HepG2 (cell line): ENCODE measurements around the gene LORICRIN. TPM values are rescaled to one million over a fixed set of nuclear protein-coding genes. Genes with fewer than 3 reads are reported as not detected.

Source experiments
- ATAC-seq: fragments of 200-7000 bp; cut with Tn5 transposase; 3 replicates; pipeline ENCODE4 v1.9.1; 2020; ENCODE audit warnings: mild to moderate bottlenecking, moderate library complexity
- BruUV-seq: library from RNA; stranded (reverse); fragments of 400-500 nt; replicated peaks from 2 replicates; lab custom pipeline; 2021; lab: Mats Ljungman, UMichigan
- CTCF ChIA-PET: fragments of 300-600 bp; formaldehyde crosslinking; extraction: SDS; loops from one replicate; lab custom pipeline; 2021; ENCODE audit warnings: low total read pairs, inconsistent platforms, low intra/inter-chr PET ratio; lab: Yijun Ruan, JAX
- POLR2A ChIA-PET: fragments of 350-600 bp; sonication (Branson Sonifier 250); formaldehyde crosslinking; loops from one replicate; lab custom pipeline; 2020; ENCODE audit warnings: antibody characterized with exemption, inconsistent platforms; lab: Yijun Ruan, JAX
- DNase-seq: peaks from one replicate; pipeline ENCODE4 v3.0.0-alpha.2; 2015; ENCODE audit warnings: low spot score
- FAIRE-seq: peaks from 3 replicates; lab custom pipeline; 2011; peaks lifted over from hg19 to GRCh38; lab: Jason Lieb, UNC
- H2AFZ ChIP-seq: one replicate; pipeline ENCODE4 v1.6.1; 2011; ENCODE audit warnings: low read length, inconsistent platforms
- H3K27ac ChIP-seq: fragments of 300-600 bp; 3 replicates; pipeline ENCODE4 v1.8.0; 2011; ENCODE audit warnings: mixed run types, mild to moderate bottlenecking, mixed read lengths, low read length, inconsistent platforms; ENCODE audit not compliant: insufficient read depth; ENCODE audit errors: extremely low read length
- H3K27me3 ChIP-seq, 2 experiments: fragments of 200-600 bp in 1 of 2; 2 replicates in 1 of 2; 3 replicates in 1 of 2; pipeline versions ENCODE4 v1.6.0 to v1.8.0; 2011; ENCODE audit warnings: low read length in 2 of 2, mild to moderate bottlenecking in 2 of 2, moderate library complexity in 2 of 2, inconsistent platforms in 1 of 2; ENCODE audit not compliant: insufficient read depth in 2 of 2, control insufficient read depth in 1 of 2
- H3K36me3 ChIP-seq, 2 experiments: fragments of 200-600 bp in 1 of 2; replicated peaks in 1 of 2; 2 replicates in 1 of 2; 3 replicates in 1 of 2; pipeline versions ENCODE4 v1.5.1 to v1.8.0; 2011; ENCODE audit warnings: low read length in 2 of 2, inconsistent platforms in 1 of 2; ENCODE audit not compliant: insufficient read depth in 2 of 2, control insufficient read depth in 1 of 2
- H3K4me1 ChIP-seq: 2 replicates; pipeline ENCODE4 v1.5.1; 2012; ENCODE audit warnings: low read length, inconsistent platforms; ENCODE audit not compliant: insufficient read depth
- H3K4me2 ChIP-seq: 2 replicates; pipeline ENCODE4 v1.6.0; 2011; ENCODE audit warnings: low read depth, low read length, inconsistent platforms
- H3K4me3 ChIP-seq, 3 experiments: fragments of 200-600 bp in 1 of 3; sonication (generic), shearing (Covaris generic) in 1 of 3; replicated peaks in 1 of 3; 2 replicates each; pipeline ENCODE4 v1.5.1; 2011 to 2016; ENCODE audit warnings: low read length in 3 of 3, inconsistent platforms in 2 of 3, low read depth in 2 of 3, mild to moderate bottlenecking in 2 of 3, control low read depth in 1 of 3, mixed read lengths in 1 of 3; ENCODE audit not compliant: insufficient read depth in 1 of 3
- H3K79me2 ChIP-seq: one replicate; pipeline ENCODE4 v1.6.1; 2011; ENCODE audit warnings: low read length, inconsistent platforms; ENCODE audit not compliant: insufficient read depth
- H3K9ac ChIP-seq: 2 replicates; pipeline ENCODE4 v1.6.0; 2011; ENCODE audit warnings: mild to moderate bottlenecking, low read depth, low read length, inconsistent platforms; ENCODE audit not compliant: insufficient read depth
- H3K9me3 ChIP-seq: 2 replicates; pipeline ENCODE4 v1.5.1; 2012; ENCODE audit warnings: mild to moderate bottlenecking, low read length
- H4K20me1 ChIP-seq: 2 replicates; pipeline ENCODE4 v1.6.0; 2011; ENCODE audit warnings: inconsistent platforms, mild to moderate bottlenecking, low read length, moderate library complexity; ENCODE audit not compliant: insufficient read depth
- ADNP ChIP-seq: sonication (generic); formaldehyde crosslinking; IDR thresholded peaks from 2 replicates; pipeline ENCODE4 v1.4.0; 2020; ENCODE audit warnings: missing genetic modification reagents
- AKAP8 ChIP-seq: sonication (generic); formaldehyde crosslinking; IDR thresholded peaks from 2 replicates; pipeline ENCODE4 v1.5.1; 2020; ENCODE audit warnings: mild to moderate bottlenecking, missing genetic modification reagents
- FOXA1 ChIP-seq, 2 experiments: fragments of 450-650 bp in 1 of 2; sonication (generic) in 1 of 2; formaldehyde crosslinking in 1 of 2; IDR thresholded peaks; 2 replicates each; pipeline versions ENCODE4 v1.4.0 to v1.6.1; 2016 to 2020; ENCODE audit warnings: missing genetic modification reagents in 1 of 2
- KDM4B ChIP-seq: sonication (generic); formaldehyde crosslinking; IDR thresholded peaks from 2 replicates; pipeline ENCODE4 v1.4.0; 2020; ENCODE audit warnings: missing genetic modification reagents
- MXI1 ChIP-seq: IDR thresholded peaks from 3 replicates; pipeline ENCODE4 v1.6.1; 2012; ENCODE audit warnings: low read depth, low read length, inconsistent platforms, borderline replicate concordance
- SIN3A ChIP-seq: IDR thresholded peaks from 2 replicates; pipeline ENCODE4 v1.6.1; 2011; ENCODE audit warnings: low read depth, mild to moderate bottlenecking, control low read depth, low read length, borderline replicate concordance
- SIN3B ChIP-seq: fragments of 150-350 bp; IDR thresholded peaks from 2 replicates; pipeline ENCODE4 v1.6.1; 2014; ENCODE audit warnings: low read length
- THAP11 ChIP-seq: IDR thresholded peaks from 2 replicates; pipeline ENCODE4 v1.6.1; 2016; ENCODE audit warnings: missing biosample characterization, missing genetic modification reagents
- ZNF101 ChIP-seq: sonication (generic); formaldehyde crosslinking; IDR thresholded peaks from 2 replicates; pipeline ENCODE4 v1.4.0; 2020; ENCODE audit warnings: mild to moderate bottlenecking, low read depth, missing genetic modification reagents, borderline replicate concordance
- ZNF225 ChIP-seq: sonication (generic); formaldehyde crosslinking; IDR thresholded peaks from 2 replicates; pipeline ENCODE4 v1.4.0; 2020; ENCODE audit warnings: mild to moderate bottlenecking, missing genetic modification reagents
- ZNF570 ChIP-seq: sonication (generic); formaldehyde crosslinking; IDR thresholded peaks from 2 replicates; pipeline ENCODE4 v1.4.0; 2020; ENCODE audit warnings: mild to moderate bottlenecking, missing genetic modification reagents, borderline replicate concordance
- ZNF766 ChIP-seq: sonication (generic); formaldehyde crosslinking; IDR thresholded peaks from 2 replicates; pipeline ENCODE4 v1.5.0; 2020; ENCODE audit warnings: missing genetic modification reagents, borderline replicate concordance
- ZSCAN12 ChIP-seq: sonication (generic); formaldehyde crosslinking; IDR thresholded peaks from 2 replicates; pipeline ENCODE4 v1.9.0; 2021; ENCODE audit warnings: mild to moderate bottlenecking, missing genetic modification reagents
- WGBS: methylation state at CpG from one replicate; pipeline ENCODE4 v1.1.6; 2017; ENCODE audit warnings: low lambda C conversion rate; 5-methylcytosine and 5-hydroxymethylcytosine counted together
- in situ Hi-C: cut with HindIII; loops from 2 replicates; pipeline ENCODE4 v1.10.0; 2017; ENCODE audit warnings: low pct_unique_long_range_greater_than_20kb; ENCODE audit not compliant: extremely low pct_ligation_motif_present
- intact Hi-C: fragments of 100-400 bp; cut with micrococcal nuclease; formaldehyde crosslinking; loops from one replicate; pipeline ENCODE4 v1.10.0; 2022; ENCODE audit not compliant: unreplicated experiment
- polyA plus RNA-seq, 8 experiments: library from polyadenylated mRNA; depleted of rRNA in 3 of 8; stranded (reverse) in 7 of 8; unstranded in 1 of 8; fragments of >200 nt; fragmentation: Illumina TruSeq in 4 of 8; extraction: Trizol in 4 of 8; gene quantifications; 2 replicates each; pipeline versions ENCODE4 v1.2.1 to v1.2.3, GENCODE V29; 2011 to 2016; ENCODE audit warnings: low read depth in 4 of 8, missing spikeins in 1 of 8, mixed read lengths in 1 of 8; ENCODE audit not compliant: insufficient read depth in 1 of 8
- total RNA-seq, 5 experiments: library from RNA; depleted of rRNA; stranded (reverse); fragments of >200 nt; fragmentation: Illumina TruSeq; extraction: Trizol; gene quantifications; 2 replicates each; pipeline ENCODE4 v1.2.3, GENCODE V29; 2016; ENCODE audit warnings: low read depth in 1 of 5
- TF ChIP-seq, protein P1 (sequence below): sonication (generic); formaldehyde crosslinking; IDR thresholded peaks from 2 replicates; pipeline ENCODE4 v1.5.0; 2020; ENCODE audit warnings: mild to moderate bottlenecking, missing genetic modification reagents, borderline replicate concordance
- TF ChIP-seq, protein P2 (sequence below): sonication (generic); formaldehyde crosslinking; IDR thresholded peaks from 2 replicates; pipeline ENCODE4 v1.4.0; 2020; ENCODE audit warnings: missing genetic modification reagents

The LORICRIN gene
- total and polyA plus RNA-seq, 2 of the 13 experiments (the other 11 are each of a cell fraction or from before 2014, with no cell fraction given): not detected

DNA sequence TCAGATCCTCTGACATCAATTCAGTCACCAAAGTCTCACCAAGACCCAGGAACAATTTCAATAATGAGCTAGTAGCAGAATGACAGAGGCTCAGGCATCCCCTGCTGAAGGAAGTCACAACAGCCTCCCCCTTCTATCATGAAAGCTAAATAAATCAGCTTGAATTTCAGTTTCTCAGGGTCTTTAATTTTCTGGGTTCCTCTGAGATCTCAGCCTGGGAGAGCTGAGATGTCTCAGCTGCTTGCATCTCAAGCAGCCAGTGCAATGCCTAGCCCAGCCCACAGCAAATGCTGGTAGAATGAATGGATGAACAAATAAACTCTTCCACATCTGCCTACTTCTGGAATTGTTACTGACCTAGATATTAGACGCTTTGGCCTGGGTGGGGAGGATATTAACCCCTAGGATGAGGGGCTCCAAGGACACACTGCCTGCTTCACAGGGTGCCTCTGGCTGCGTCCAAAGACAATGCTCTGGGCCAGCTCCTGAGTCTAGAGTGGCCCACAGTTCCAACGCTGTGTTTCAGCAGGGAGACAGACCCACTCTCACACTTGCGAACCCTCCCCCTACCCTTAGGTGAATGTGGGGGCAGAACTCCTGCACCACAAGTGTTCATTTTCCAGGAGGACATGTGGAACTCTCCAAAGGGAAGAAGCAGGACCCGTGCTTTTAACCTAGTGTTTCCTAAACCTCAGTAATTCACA is 11.2 kb upstream of the LORICRIN start (continued):
- TF ChIP-seq, protein P1, sequence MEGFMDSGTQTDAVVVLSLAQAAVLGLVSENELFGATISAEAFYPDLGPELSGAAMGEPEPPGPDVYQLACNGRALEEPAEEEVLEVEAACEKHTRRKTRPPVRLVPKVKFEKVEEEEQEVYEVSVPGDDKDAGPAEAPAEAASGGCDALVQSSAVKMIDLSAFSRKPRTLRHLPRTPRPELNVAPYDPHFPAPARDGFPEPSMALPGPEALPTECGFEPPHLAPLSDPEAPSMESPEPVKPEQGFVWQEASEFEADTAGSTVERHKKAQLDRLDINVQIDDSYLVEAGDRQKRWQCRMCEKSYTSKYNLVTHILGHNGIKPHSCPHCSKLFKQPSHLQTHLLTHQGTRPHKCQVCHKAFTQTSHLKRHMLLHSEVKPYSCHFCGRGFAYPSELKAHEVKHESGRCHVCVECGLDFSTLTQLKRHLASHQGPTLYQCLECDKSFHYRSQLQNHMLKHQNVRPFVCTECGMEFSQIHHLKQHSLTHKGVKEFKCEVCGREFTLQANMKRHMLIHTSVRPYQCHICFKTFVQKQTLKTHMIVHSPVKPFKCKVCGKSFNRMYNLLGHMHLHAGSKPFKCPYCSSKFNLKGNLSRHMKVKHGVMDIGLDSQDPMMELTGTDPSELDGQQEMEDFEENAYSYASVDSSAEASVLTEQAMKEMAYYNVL (CRISPR knock-in tag): no peak
- TF ChIP-seq KDM4B: no peak
- TF ChIP-seq THAP11: no peak
- no peak for TF ChIP-seq ADNP (CRISPR knock-in tag)
- TF ChIP-seq ZSCAN12: no peak
- no peak for TF ChIP-seq AKAP8 (CRISPR knock-in tag)
- no peak for TF ChIP-seq SIN3B
- no peak for TF ChIP-seq MXI1
- TF ChIP-seq ZNF101: no peak
- TF ChIP-seq ZNF570 (CRISPR knock-in tag): no peak
- TF ChIP-seq, protein P2, sequence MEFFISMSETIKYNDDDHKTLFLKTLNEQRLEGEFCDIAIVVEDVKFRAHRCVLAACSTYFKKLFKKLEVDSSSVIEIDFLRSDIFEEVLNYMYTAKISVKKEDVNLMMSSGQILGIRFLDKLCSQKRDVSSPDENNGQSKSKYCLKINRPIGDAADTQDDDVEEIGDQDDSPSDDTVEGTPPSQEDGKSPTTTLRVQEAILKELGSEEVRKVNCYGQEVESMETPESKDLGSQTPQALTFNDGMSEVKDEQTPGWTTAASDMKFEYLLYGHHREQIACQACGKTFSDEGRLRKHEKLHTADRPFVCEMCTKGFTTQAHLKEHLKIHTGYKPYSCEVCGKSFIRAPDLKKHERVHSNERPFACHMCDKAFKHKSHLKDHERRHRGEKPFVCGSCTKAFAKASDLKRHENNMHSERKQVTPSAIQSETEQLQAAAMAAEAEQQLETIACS (CRISPR knock-in tag): no peak

DNA sequence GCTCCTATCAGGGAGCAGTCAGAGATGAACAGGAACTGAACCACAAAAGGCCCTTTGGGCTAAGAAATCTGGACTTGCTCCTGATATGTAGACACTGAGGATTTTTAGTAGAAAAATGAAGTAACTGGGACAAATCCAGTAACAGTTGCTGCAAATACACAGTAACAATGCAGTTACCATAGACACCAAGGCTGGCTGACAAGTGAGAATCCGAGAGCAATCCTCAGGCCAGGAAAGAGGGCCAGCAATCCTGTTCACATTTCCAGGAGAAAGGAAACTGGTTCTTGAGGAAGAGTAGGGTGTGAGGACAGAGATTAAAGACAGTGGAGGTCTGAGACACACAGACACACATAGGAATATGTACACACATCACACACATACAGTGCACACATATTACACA is 9.3 kb upstream of the LORICRIN start:
- H3K79me2 ChIP-seq: no peaks in the 10 kb centered on the region
- no peak overlapping the region for H3K4me2 ChIP-seq
- POLR2A ChIA-PET: no interaction called here
- H3K4me3 ChIP-seq: no peak overlapping the region
- H4K20me1 ChIP-seq: no peaks in the 10 kb centered on the region
- intact Hi-C loops: no loop called here
- no peak overlapping the region for H3K9ac ChIP-seq
- H3K36me3 ChIP-seq: no peaks in the 10 kb centered on the region
- no peak overlapping the region for H3K27ac ChIP-seq
- no peak for DNase-seq
- ATAC-seq: no peak
- BruUV-seq: no TSS peak
- H3K27me3 ChIP-seq: no peaks in the 10 kb centered on the region
- no peaks in the 10 kb centered on the region for H3K9me3 ChIP-seq
- in situ Hi-C loops: no loop called here
- H3K4me1 ChIP-seq: no peaks in the 10 kb centered on the region
- no peak for FAIRE-seq
- 0% methylated on average over 1 of the region's 1 CpG for WGBS
- H2AFZ ChIP-seq: no peak overlapping the region
- CTCF ChIA-PET: no interaction called here
- TF ChIP-seq SIN3A: no peak
- TF ChIP-seq ZNF766 (CRISPR knock-in tag): no peak
- TF ChIP-seq ZNF225 (CRISPR knock-in tag): no peak
- TF ChIP-seq FOXA1 (IDR thresholded peaks at IDR 0.05): no peak
- TF ChIP-seq FOXA1 (CRISPR knock-in tag; IDR thresholded peaks at IDR 0.05): no peak
